ENCODE results near the gene TTC23. TPM values are rescaled to one million over a fixed set of nuclear protein-coding genes. Genes with fewer than 3 reads are reported as not detected.

The TTC23 gene
- total RNA-seq, 2 experiments from 2014 or later = 2.8 to 7.6 TPM

DNA sequence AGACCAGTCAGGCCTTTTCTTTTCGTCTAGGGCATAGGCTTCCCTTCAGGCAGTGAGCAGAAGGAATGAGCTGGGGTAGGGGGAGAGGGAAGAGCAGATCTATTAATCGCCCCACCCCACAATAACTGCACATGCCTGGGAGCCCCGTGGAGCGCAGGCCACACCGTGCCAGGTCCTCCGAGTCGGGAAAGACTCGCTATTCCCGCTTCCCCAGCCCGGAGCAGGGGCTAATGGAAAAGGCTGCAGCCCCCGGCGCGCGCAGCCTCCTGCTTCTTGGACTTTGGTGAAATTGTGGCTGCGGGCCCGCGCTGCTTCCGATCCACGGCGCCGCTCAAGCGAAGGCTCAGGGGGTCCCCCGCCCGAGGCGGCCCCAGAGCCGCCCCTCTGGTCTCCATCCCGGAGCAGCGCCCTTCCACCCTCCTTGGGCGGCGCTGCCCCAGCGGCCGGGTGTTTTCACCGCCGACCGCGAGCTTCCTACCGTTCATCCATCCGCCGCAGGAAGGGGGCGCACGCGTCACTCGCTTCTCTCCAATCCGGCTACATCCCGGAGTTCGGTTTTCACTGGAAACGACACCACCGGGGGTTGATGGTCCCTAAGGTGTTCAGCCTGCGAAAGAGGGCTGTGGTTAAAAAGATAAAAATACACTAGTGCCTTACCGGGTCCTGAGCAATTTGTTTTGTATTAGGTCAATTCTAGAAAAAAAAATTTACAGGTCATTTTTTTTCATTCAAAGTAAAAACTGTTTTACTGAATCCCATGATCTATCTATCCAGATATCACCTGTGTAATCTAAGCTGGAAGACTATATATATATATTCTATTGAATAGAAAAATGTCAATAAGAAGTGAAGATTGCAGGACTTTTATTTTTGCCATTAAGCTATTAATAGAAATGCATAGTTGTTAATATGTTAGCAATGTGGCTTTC is 148.9 kb downstream of the TTC23 start:
- Histone ChIP-seq H3K4me1 (ENCODE audit: insufficient read depth, low read length, poor library complexity, severe bottlenecking) (peaks cover 5% of the 10 kb centered on the region), H3K4me2 (ENCODE audit: low read length) (no peak overlapping the region), H4K20me1 (ENCODE audit: insufficient read depth, low read length) (no peaks in the 10 kb centered on the region), H3K9me2 (ENCODE audit: insufficient read depth, low read length) (no peaks in the 10 kb centered on the region), H3K27ac (ENCODE audit: low read depth, low read length, poor library complexity, severe bottlenecking) (no peak overlapping the region), H2AFZ (ENCODE audit: low read length) (no peak overlapping the region), H3K79me2 (ENCODE audit: insufficient read depth, low read depth, low read length) (no peaks in the 10 kb centered on the region), H3K36me3 (ENCODE audit: insufficient read depth, low read length) (no peaks in the 10 kb centered on the region), H3K4me3 (ENCODE audit: low read depth, low read length, poor library complexity, severe bottlenecking) (no peak overlapping the region), H3K9me3 (ENCODE audit: low read length) (no peaks in the 10 kb centered on the region)
- no peak for TF ChIP-seq EZH2phosphoT487 (IDR thresholded peaks at IDR 0.05; ENCODE audit: borderline replicate concordance, low read depth, low read length)
- TF ChIP-seq, protein P1, sequence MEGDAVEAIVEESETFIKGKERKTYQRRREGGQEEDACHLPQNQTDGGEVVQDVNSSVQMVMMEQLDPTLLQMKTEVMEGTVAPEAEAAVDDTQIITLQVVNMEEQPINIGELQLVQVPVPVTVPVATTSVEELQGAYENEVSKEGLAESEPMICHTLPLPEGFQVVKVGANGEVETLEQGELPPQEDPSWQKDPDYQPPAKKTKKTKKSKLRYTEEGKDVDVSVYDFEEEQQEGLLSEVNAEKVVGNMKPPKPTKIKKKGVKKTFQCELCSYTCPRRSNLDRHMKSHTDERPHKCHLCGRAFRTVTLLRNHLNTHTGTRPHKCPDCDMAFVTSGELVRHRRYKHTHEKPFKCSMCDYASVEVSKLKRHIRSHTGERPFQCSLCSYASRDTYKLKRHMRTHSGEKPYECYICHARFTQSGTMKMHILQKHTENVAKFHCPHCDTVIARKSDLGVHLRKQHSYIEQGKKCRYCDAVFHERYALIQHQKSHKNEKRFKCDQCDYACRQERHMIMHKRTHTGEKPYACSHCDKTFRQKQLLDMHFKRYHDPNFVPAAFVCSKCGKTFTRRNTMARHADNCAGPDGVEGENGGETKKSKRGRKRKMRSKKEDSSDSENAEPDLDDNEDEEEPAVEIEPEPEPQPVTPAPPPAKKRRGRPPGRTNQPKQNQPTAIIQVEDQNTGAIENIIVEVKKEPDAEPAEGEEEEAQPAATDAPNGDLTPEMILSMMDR (conservative IDR thresholded peaks at IDR 0.05; ENCODE audit: low read length) = peak; percentile 70
- ChIA-PET CTCF (ENCODE audit: unreplicated experiment) (interaction anchor here (0.6 kb wide), 1 partner anchor 1473 kb away, joined by 3 read pairs; no protein-coding TSS in a partner anchor), POLR2A (interaction anchor here (0.6 kb wide), 2 partner anchors 10 to 670 kb away, joined by 3 to 7 read pairs; no protein-coding TSS in a partner anchor)
- DNase-seq (ENCODE audit: low spot score) = no peak
- BruUV-seq (replicated peaks) = no TSS peak
- intact Hi-C loops (cut with micrococcal nuclease; ENCODE audit: unreplicated experiment) = loop anchor here (5.0 kb wide), 1 partner anchor 112 kb away; no protein-coding TSS in a partner anchor

DNA sequence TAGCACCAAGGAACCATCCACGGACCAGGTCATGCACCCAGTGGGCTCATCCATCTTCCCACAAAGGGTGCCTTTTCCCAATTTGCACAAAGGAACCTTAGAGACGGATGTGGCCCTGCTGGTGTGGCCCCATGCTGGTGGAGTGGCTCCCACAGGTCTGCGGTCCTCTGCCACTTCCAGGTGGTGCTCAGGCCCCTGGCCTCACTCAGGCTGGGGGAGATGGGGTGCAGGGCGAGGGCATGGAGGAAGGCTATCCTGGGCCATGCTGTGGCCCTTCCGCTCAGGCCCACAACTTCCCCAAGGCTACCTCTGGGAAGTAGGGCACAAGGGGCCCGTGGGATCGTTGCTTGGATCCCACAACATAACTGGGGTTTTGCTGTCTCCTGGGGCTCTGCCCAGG is 149.7 kb downstream of the TTC23 start:
- peaks cover 5% of the 10 kb centered on the region for H3K4me1 ChIP-seq (ENCODE audit: insufficient read depth, low read length, poor library complexity, severe bottlenecking)
- DNase-seq (ENCODE audit: low spot score) = no peak
- H2AFZ ChIP-seq (ENCODE audit: low read length) = no peak overlapping the region
- H3K9me2 ChIP-seq (ENCODE audit: insufficient read depth, low read length) = no peaks in the 10 kb centered on the region
- CTCF ChIA-PET (ENCODE audit: unreplicated experiment) = no interaction called here
- POLR2A ChIA-PET = no interaction called here
- TF ChIP-seq, protein P1 (conservative IDR thresholded peaks at IDR 0.05; ENCODE audit: low read length) = no peak
- TF ChIP-seq EZH2phosphoT487 (IDR thresholded peaks at IDR 0.05; ENCODE audit: borderline replicate concordance, low read depth, low read length) = no peak
- BruUV-seq (replicated peaks) = no TSS peak
- no peaks in the 10 kb centered on the region for H3K36me3 ChIP-seq (ENCODE audit: insufficient read depth, low read length)
- H3K4me3 ChIP-seq (ENCODE audit: low read depth, low read length, poor library complexity, severe bottlenecking) = no peak overlapping the region
- H4K20me1 ChIP-seq (ENCODE audit: insufficient read depth, low read length) = no peaks in the 10 kb centered on the region
- H3K4me2 ChIP-seq (ENCODE audit: low read length) = no peak overlapping the region
- intact Hi-C loops (cut with micrococcal nuclease; ENCODE audit: unreplicated experiment) = loop anchor here (5.0 kb wide), 1 partner anchor 113 kb away; no protein-coding TSS in a partner anchor
- H3K9me3 ChIP-seq (ENCODE audit: low read length) = no peaks in the 10 kb centered on the region
- no peaks in the 10 kb centered on the region for H3K79me2 ChIP-seq (ENCODE audit: insufficient read depth, low read depth, low read length)
- no peak overlapping the region for H3K27ac ChIP-seq (ENCODE audit: low read depth, low read length, poor library complexity, severe bottlenecking)
